CD4-positive, alpha-beta T cell treated with Interleukin-1 beta for 1 hour (primary cell): ENCODE measurements around the gene PPP1R3F.
A peak's percentile ranks its signal among the peaks of the same experiment; 100 is the strongest.

Experiments
- DNase-seq, 2 donors: peaks; one replicate each; pipeline ENCODE4 v3.0.0-alpha.2; 2020 to 2022

PPP1R3F gene

GRCh38 chrX:49269767-49270248 lies at the start of gene PPP1R3F:
PPP1R3F (plus strand) TSS chrX:49269793; CDS start chrX:49269870, 77 bp downstream.
- no peak for DNase-seq

GRCh38 chrX:49220100-49220499 lies 49.5 kb upstream of the PPP1R3F start:
- DNase-seq, result no peak

DNA sequence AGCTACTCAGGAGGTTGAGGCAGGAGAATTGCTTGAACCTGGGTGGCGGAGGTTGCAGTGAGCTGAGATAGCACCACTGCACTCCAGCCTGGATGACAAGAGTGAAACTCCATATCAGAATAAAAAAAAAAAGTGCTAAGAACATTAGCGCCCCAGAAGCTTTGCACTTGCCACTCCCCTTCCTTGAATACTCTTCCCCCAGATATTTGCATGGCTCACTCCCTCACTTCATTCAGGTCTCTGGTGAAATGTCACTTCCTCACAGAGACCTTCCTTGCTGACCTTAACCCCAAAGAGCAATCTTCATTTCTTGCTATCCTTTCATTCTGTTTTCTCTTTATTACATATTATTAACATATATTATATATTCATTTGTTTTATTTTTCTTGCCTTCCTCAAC lies 47.7 kb upstream of the PPP1R3F start:
- no peak for DNase-seq

GRCh38 chrX:49225858-49226257 lies 43.7 kb upstream of the PPP1R3F start:
- DNase-seq, result no peak

GRCh38 chrX:49226946-49227345 lies 42.6 kb upstream of the PPP1R3F start:
- no peak for DNase-seq

- no peak for DNase-seq
These were observed 41.9 kb upstream of the PPP1R3F start for GRCh38 chrX:49227726-49228125.

DNA sequence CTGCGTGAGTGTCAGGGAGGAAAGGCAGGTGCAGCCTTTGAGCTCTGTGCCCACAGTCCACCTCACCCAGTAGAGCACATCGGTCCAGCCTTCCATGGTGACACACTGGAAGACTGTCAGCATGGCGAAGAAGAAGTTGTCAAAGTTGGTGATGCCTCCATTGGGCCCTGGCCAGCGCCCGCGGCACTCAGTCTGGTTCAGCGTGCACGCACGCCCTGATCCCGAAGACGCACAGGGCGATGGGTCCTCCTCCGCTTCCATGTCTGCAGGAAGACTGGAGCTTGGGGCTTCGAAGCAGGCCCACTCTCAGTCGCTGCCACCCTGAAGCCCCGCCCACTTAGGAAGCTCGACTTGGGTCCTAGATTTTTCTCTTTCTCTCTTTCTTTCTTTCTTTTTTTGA lies 41.4 kb upstream of the PPP1R3F start:
- no peak for DNase-seq

GRCh38 chrX:49230500-49231232 lies 38.9 kb upstream of the PPP1R3F start:
- DNase-seq, result peak; percentile 64 to 71

DNA sequence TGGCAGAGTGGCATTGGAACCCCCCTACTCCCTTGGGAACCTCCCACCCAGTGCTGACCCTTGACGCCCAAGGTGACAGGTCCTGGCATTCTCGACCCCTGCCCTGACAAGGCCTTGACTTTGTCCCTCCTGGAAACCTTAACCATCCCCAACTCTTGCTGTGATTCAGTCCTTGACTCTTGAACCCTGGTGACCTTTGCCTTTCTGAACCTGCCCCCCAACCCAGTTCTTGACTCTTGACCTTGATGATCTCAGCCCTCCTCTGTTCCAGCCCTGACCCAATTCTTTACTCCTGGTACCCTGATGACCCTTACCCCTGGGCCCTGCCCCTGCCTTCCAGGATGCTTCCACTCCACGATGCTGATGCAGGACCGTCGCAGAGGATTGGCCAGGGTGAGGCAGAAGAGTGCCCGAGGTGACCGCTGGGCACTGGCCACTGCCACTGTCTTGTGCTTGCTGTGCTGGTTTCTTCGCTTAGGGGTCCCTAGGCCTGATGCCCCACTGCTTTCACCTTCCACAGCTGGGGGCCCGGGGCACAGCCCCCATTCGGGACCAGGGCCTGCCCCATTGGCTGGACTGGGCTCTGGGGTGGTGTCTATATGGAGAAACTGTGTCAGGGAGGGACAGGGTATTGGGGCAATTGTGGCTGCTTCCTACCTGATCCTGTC lies 38.1 kb upstream of the PPP1R3F start:
- DNase-seq, result no peak

GRCh38 chrX:49232525-49232924 lies 37.1 kb upstream of the PPP1R3F start:
- DNase-seq, result no peak

GRCh38 chrX:49233176-49233575 lies 36.4 kb upstream of the PPP1R3F start, which contains the start of gene CACNA1F:
CACNA1F (minus strand) TSS chrX:49233340; CDS start chrX:49233309, 31 bp downstream.
- DNase-seq, result no peak

DNA sequence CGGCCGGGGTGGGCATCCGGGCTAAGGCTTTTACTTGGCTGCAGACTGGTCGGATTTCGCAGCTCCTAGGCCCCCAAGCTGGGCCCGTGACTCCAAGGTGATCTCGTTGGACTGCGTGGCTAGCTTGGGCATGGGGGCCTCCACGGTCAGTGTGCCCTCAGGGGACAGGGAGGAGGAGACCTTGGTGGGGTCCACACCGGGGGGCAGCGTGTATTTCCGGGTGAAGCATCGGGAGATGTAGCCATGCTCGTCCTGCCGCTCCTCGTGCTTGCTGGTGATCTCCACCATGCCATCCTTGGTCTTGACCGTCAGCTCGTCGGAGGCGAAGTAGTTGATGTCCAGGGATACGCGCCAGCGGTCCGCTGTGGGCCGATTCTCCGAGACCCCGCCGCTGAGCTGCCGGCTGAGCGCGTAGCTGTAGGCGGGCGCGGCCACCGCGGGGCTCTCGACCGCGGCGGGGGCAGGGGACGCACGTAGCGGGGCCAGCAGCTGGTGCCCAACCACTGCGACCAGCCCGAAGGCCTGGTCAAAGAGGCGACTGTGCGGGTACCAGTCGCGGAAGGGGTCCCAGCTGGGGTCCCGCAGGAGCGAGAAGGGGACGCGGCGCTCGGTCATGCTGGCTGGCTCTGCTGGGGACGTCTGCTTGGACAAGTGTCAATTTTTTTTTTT lies 35.6 kb upstream of the PPP1R3F start:
- DNase-seq, result no peak

GRCh38 chrX:49237060-49237459 lies 32.5 kb upstream of the PPP1R3F start:
- peak in 1 of 2 donors; percentile 34 for DNase-seq

GRCh38 chrX:49238735-49239134 lies 30.9 kb upstream of the PPP1R3F start:
- no peak for DNase-seq

DNA sequence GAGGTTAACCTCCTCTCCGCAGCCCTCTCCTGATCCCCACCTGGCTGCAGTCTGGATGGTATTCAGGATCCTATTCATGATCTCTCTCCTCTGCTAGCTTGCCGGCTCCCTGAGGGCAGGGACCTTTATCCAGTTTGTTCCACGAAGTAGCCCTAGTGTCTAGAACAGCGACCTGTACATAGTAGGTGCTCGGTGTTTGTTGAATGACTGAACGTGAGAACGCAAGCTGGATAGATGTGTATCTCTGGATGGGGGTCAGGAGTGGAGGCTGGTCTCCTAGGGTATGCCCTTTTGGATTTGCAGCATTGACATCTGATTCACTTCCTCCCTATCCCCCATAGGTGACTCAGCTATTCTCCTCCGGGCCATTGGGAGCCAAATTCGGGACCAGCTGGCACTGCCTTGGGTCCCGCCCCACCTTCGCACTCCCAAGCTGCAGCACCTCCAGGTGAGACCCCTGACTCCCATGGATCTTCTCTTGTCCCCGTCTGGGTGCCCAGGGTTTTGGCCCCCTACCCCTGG lies 27.0 kb upstream of the PPP1R3F start:
- no peak for DNase-seq

DNA sequence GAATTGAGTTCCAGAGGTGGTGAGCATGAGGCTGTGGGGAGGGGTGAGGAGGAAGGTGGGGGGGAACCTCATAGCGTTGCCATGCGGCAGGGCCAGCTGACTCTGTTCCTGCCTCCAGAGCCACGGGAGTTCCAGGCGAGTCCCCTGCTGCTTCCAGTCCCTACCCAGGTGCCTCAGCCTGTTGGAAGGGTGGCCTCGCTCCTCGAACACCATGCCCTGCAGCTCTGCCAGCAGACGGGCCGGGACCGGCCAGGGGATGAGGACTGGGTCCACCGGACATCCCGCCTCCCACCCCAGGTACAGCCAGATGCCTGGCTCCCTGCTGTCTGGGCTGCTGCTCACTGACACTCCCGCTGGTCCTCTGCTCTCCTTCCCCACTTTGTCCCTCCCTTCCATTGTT lies 26.4 kb upstream of the PPP1R3F start:
- no peak for DNase-seq

DNA sequence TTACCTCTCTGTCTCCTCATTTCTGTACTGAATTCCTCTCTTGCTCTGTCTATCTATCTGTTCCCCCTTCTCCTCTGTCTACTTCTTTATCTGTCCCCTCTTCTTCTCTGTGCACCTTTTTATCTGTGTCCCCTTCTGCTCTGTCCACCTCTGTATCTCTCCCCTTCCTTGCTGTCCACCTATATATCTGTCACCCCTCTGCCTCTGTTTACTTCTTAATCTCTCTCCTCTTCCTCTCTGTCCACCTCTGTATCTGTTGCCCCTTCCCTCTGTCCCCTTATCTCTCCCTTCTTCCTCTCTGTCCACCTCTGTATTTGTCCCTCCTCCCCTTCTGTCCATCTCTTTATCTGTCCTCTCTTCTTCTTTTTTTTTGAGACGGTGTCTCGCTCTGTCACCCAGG lies 25.4 kb upstream of the PPP1R3F start:
- no peak for DNase-seq

- no peak for DNase-seq
These were observed 23.1 kb upstream of the PPP1R3F start for GRCh38 chrX:49246541-49246940.

DNA sequence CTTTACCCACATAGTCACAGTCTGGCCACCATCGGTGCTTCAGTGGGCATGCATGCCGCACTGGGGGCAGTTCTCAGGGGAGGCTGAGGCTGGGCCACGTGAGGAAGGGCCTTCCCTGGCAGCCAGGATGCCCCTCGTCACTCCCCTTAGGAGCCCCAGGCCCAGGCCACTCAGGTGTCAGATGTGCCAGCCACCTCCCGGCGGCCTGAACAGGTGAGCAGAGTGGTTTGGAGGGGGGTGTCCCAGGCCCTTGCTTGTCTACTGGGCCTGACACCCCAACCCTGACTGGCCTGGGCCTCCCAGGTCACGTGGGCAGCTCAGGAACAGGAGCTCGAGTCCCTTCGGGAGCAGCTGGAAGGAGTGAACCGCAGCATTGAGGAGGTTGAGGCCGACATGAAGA lies 22.2 kb upstream of the PPP1R3F start:
- DNase-seq, result no peak

GRCh38 chrX:49247916-49248811 lies 21.4 kb upstream of the PPP1R3F start:
- DNase-seq, result no peak

DNA sequence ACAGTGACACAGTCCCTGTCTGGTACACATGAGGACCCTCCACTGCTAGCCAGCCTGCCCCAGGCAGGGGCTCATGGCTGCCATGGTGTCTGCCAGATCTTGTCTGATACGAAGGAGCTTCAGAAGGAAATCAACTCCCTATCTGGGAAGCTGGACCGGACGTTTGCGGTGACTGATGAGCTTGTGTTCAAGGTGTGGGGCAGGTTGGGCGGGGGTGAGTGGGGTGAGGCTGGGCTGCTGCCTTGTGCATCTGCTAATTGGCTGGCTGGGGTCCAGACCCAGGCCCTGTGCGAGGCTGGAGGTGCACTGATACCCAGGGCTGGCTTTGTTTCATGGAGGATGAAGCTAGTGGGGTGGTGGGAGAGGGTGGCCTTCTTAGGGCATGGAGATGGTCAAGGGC lies 20.5 kb upstream of the PPP1R3F start:
- DNase-seq, result no peak

DNA sequence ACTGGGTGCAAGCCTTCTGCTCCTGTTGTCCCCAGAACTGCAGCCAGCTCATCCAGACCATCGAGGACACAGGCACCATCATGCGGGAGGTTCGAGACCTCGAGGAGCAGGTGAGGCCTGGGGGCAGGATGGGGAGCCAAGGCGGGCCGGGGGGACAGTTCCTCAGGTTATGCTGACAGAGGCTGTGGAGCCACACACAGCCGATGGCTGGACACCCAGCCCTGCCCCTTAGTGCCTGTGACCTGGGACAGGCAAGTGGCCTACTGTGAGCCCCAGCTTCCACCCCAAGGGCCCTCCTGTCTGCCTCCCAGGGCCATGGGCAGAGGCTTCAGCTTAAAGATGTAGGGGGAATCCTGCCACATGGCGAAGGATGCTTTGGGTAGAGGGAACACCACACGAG lies 20.0 kb upstream of the PPP1R3F start:
- DNase-seq, result no peak
